GM23338 (cell line): ENCODE results near the gene PLEKHG4B. TPM values are rescaled to one million over a fixed set of nuclear protein-coding genes. Genes with fewer than 3 reads are reported as not detected.

Source experiments
- ATAC-seq: fragments of 200-7000 bp; cut with Tn5 transposase; 3 replicates; pipeline ENCODE4 v1.9.1; 2020
- DNase-seq: peaks from one replicate; pipeline ENCODE4 v3.0.0-alpha.2; 2015; ENCODE audit warnings: low spot score
- H2AFZ ChIP-seq: fragments of 200-600 bp; sonication (generic); 2 replicates; pipeline ENCODE4 v1.8.0; 2016; ENCODE audit warnings: antibody characterized with exemption, mild to moderate bottlenecking, moderate library complexity
- H3F3A ChIP-seq: fragments of 200-600 bp; sonication (generic); replicated peaks from 2 replicates; pipeline ENCODE4 v1.8.0; 2017; ENCODE audit warnings: antibody characterized with exemption, mixed run types, low read depth
- H3K27ac ChIP-seq: fragments of 200-600 bp; sonication (generic); 2 replicates; pipeline ENCODE4 v1.6.1; 2016; ENCODE audit warnings: low read depth
- H3K27me3 ChIP-seq: fragments of 200-600 bp; sonication (generic); 2 replicates; pipeline ENCODE4 v1.8.0; 2016; ENCODE audit warnings: mild to moderate bottlenecking, mixed run types, moderate library complexity; ENCODE audit not compliant: insufficient read depth
- H3K36me3 ChIP-seq: fragments of 200-600 bp; sonication (generic); 2 replicates; pipeline ENCODE4 v1.8.0; 2016; ENCODE audit warnings: mild to moderate bottlenecking; ENCODE audit not compliant: insufficient read depth
- H3K4me1 ChIP-seq: fragments of 200-600 bp; sonication (generic); 2 replicates; pipeline ENCODE4 v1.8.0; 2016; ENCODE audit warnings: mild to moderate bottlenecking, moderate library complexity; ENCODE audit not compliant: insufficient read depth
- H3K4me2 ChIP-seq: fragments of 200-600 bp; sonication (generic); 2 replicates; pipeline ENCODE4 v1.7.1; 2017; ENCODE audit warnings: mixed run types
- H3K4me3 ChIP-seq: fragments of 200-600 bp; sonication (generic); 2 replicates; pipeline ENCODE4 v1.6.1; 2016; ENCODE audit warnings: mixed run types
- H3K79me2 ChIP-seq: fragments of 200-600 bp; sonication (generic); replicated peaks from 2 replicates; pipeline ENCODE4 v1.8.0; 2017; ENCODE audit warnings: mild to moderate bottlenecking; ENCODE audit not compliant: insufficient read depth
- H3K9me2 ChIP-seq: fragments of 200-600 bp; sonication (generic); 2 replicates; pipeline ENCODE4 v1.8.0; 2017; ENCODE audit not compliant: insufficient read depth
- H4K20me1 ChIP-seq: fragments of 200-600 bp; sonication (generic); replicated peaks from 2 replicates; pipeline ENCODE4 v1.8.0; 2017; ENCODE audit warnings: mild to moderate bottlenecking; ENCODE audit not compliant: insufficient read depth
- H3K27ac Mint-ChIP-seq: 2 replicates; pipeline ENCODE4 v1.8.0; 2020; ENCODE audit warnings: inconsistent platforms, mild to moderate bottlenecking, moderate library complexity, mixed read lengths
- H3K27me3 Mint-ChIP-seq: 3 replicates; pipeline ENCODE4 v1.8.0; 2022; ENCODE audit warnings: low read depth, mild to moderate bottlenecking, moderate library complexity, mixed read lengths, inconsistent platforms; ENCODE audit not compliant: insufficient read depth, poor library complexity
- H3K36me3 Mint-ChIP-seq: 3 replicates; pipeline ENCODE4 v1.8.0; 2021; ENCODE audit warnings: low read depth, mild to moderate bottlenecking, inconsistent platforms, moderate library complexity, mixed read lengths
- H3K4me1 Mint-ChIP-seq: 3 replicates; pipeline ENCODE4 v1.8.0; 2020; ENCODE audit warnings: mild to moderate bottlenecking, inconsistent platforms, mixed read lengths
- H3K4me3 Mint-ChIP-seq: 3 replicates; pipeline ENCODE4 v1.8.0; 2021; ENCODE audit warnings: moderate library complexity, mild to moderate bottlenecking, inconsistent platforms, mixed read lengths
- H3K9me3 Mint-ChIP-seq: 3 replicates; pipeline ENCODE4 v1.8.0; 2020; ENCODE audit warnings: moderate library complexity, mild to moderate bottlenecking, inconsistent platforms, mixed read lengths
- CREB1 ChIP-seq: fragments of 250-450 bp; sonication (Bioruptor Pico); IDR thresholded peaks from 2 replicates; pipeline ENCODE4 v1.5.0; 2020; ENCODE audit warnings: low read depth, mild to moderate bottlenecking, moderate library complexity
- CTCF ChIP-seq, 2 experiments: fragments of 200-600 bp in 1 of 2; sonication (generic) in 1 of 2; conservative IDR thresholded peaks; 2 replicates each; pipeline versions ENCODE4 v1.5.1 to v1.6.1; 2016 to 2017; ENCODE audit warnings: antibody characterized with exemption in 2 of 2, low read depth in 2 of 2, mild to moderate bottlenecking in 2 of 2, moderate library complexity in 1 of 2
- EZH2 ChIP-seq: fragments of 200-600 bp; sonication (generic); IDR thresholded peaks from one replicate; pipeline ENCODE4 v1.8.0; 2017; ENCODE audit warnings: antibody characterized with exemption, mild to moderate bottlenecking, low read depth; ENCODE audit not compliant: unreplicated experiment
- EZH2phosphoT487 ChIP-seq: fragments of 200-600 bp; sonication (generic); IDR thresholded peaks from one replicate; pipeline ENCODE4 v1.8.1; 2018; ENCODE audit warnings: antibody characterized with exemption; ENCODE audit not compliant: unreplicated experiment
- JUNB ChIP-seq: IDR thresholded peaks from one replicate; pipeline ENCODE4 v1.6.1; 2016; ENCODE audit warnings: antibody characterized with exemption; ENCODE audit not compliant: unreplicated experiment
- NANOG ChIP-seq: IDR thresholded peaks from 2 replicates; pipeline ENCODE4 v1.6.1; 2016; ENCODE audit warnings: antibody characterized with exemption, borderline replicate concordance
- POLR2AphosphoS5 ChIP-seq: IDR thresholded peaks from 2 replicates; pipeline ENCODE4 v1.6.1; 2016; ENCODE audit warnings: antibody characterized with exemption, low read depth
- REST ChIP-seq: IDR thresholded peaks from one replicate; pipeline ENCODE4 v1.6.1; 2018; ENCODE audit warnings: antibody characterized with exemption; ENCODE audit not compliant: unreplicated experiment
- STAT1 ChIP-seq: IDR thresholded peaks from one replicate; pipeline ENCODE4 v1.6.1; 2016; ENCODE audit warnings: antibody characterized with exemption; ENCODE audit not compliant: unreplicated experiment
- ZNF114 ChIP-seq: fragments of 250-450 bp; sonication (Bioruptor Pico); IDR thresholded peaks from 2 replicates; pipeline ENCODE4 v1.5.0; 2020; ENCODE audit warnings: mild to moderate bottlenecking, moderate library complexity
- ZNF331 ChIP-seq: fragments of 250-450 bp; sonication (Bioruptor Pico); IDR thresholded peaks from 2 replicates; pipeline ENCODE4 v1.5.0; 2020; ENCODE audit warnings: low read depth, mild to moderate bottlenecking, moderate library complexity
- polyA plus RNA-seq: library from polyadenylated mRNA; unstranded; fragments of >200 nt; fragmentation: Nextera tagmentation; extraction: Ambion mirVana; gene quantifications from 2 replicates; pipeline ENCODE4 v1.2.1, GENCODE V29; 2016
- total RNA-seq: library from RNA; depleted of rRNA; stranded (reverse); fragments of >200 nt; shearing (Covaris generic); gene quantifications from 2 replicates; pipeline ENCODE4 v1.2.3, GENCODE V29; 2014
- TF ChIP-seq, protein P1 (sequence below): IDR thresholded peaks from 2 replicates; pipeline ENCODE4 v1.6.1; 2016; ENCODE audit warnings: antibody characterized with exemption
- TF ChIP-seq, protein P2 (sequence below): fragments of 250-450 bp; sonication (Bioruptor Pico); IDR thresholded peaks from 2 replicates; pipeline ENCODE4 v1.5.0; 2020; ENCODE audit warnings: mild to moderate bottlenecking, moderate library complexity

Gene PLEKHG4B
- total and polyA plus RNA-seq, 2 experiments from 2014 or later, result 33.5 to 54.8 TPM

GRCh38 chr5:129148-129547, 37.2 kb downstream of the PLEKHG4B start:
- TF ChIP-seq STAT1 (no peak), ZNF114 (no peak), EZH2phosphoT487 (no peak), CREB1 (CRISPR knock-in tag) (no peak), ZNF331 (CRISPR knock-in tag) (no peak), POLR2AphosphoS5 (no peak), NANOG (no peak), EZH2 (no peak), JUNB (no peak), CTCF (conservative IDR thresholded peaks at IDR 0.05; ENCODE audit: low read depth in 2 of 2) (no peak), REST (no peak)
- TF ChIP-seq, protein P1, sequence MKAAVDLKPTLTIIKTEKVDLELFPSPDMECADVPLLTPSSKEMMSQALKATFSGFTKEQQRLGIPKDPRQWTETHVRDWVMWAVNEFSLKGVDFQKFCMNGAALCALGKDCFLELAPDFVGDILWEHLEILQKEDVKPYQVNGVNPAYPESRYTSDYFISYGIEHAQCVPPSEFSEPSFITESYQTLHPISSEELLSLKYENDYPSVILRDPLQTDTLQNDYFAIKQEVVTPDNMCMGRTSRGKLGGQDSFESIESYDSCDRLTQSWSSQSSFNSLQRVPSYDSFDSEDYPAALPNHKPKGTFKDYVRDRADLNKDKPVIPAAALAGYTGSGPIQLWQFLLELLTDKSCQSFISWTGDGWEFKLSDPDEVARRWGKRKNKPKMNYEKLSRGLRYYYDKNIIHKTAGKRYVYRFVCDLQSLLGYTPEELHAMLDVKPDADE, result no peak
- TF ChIP-seq, protein P2, sequence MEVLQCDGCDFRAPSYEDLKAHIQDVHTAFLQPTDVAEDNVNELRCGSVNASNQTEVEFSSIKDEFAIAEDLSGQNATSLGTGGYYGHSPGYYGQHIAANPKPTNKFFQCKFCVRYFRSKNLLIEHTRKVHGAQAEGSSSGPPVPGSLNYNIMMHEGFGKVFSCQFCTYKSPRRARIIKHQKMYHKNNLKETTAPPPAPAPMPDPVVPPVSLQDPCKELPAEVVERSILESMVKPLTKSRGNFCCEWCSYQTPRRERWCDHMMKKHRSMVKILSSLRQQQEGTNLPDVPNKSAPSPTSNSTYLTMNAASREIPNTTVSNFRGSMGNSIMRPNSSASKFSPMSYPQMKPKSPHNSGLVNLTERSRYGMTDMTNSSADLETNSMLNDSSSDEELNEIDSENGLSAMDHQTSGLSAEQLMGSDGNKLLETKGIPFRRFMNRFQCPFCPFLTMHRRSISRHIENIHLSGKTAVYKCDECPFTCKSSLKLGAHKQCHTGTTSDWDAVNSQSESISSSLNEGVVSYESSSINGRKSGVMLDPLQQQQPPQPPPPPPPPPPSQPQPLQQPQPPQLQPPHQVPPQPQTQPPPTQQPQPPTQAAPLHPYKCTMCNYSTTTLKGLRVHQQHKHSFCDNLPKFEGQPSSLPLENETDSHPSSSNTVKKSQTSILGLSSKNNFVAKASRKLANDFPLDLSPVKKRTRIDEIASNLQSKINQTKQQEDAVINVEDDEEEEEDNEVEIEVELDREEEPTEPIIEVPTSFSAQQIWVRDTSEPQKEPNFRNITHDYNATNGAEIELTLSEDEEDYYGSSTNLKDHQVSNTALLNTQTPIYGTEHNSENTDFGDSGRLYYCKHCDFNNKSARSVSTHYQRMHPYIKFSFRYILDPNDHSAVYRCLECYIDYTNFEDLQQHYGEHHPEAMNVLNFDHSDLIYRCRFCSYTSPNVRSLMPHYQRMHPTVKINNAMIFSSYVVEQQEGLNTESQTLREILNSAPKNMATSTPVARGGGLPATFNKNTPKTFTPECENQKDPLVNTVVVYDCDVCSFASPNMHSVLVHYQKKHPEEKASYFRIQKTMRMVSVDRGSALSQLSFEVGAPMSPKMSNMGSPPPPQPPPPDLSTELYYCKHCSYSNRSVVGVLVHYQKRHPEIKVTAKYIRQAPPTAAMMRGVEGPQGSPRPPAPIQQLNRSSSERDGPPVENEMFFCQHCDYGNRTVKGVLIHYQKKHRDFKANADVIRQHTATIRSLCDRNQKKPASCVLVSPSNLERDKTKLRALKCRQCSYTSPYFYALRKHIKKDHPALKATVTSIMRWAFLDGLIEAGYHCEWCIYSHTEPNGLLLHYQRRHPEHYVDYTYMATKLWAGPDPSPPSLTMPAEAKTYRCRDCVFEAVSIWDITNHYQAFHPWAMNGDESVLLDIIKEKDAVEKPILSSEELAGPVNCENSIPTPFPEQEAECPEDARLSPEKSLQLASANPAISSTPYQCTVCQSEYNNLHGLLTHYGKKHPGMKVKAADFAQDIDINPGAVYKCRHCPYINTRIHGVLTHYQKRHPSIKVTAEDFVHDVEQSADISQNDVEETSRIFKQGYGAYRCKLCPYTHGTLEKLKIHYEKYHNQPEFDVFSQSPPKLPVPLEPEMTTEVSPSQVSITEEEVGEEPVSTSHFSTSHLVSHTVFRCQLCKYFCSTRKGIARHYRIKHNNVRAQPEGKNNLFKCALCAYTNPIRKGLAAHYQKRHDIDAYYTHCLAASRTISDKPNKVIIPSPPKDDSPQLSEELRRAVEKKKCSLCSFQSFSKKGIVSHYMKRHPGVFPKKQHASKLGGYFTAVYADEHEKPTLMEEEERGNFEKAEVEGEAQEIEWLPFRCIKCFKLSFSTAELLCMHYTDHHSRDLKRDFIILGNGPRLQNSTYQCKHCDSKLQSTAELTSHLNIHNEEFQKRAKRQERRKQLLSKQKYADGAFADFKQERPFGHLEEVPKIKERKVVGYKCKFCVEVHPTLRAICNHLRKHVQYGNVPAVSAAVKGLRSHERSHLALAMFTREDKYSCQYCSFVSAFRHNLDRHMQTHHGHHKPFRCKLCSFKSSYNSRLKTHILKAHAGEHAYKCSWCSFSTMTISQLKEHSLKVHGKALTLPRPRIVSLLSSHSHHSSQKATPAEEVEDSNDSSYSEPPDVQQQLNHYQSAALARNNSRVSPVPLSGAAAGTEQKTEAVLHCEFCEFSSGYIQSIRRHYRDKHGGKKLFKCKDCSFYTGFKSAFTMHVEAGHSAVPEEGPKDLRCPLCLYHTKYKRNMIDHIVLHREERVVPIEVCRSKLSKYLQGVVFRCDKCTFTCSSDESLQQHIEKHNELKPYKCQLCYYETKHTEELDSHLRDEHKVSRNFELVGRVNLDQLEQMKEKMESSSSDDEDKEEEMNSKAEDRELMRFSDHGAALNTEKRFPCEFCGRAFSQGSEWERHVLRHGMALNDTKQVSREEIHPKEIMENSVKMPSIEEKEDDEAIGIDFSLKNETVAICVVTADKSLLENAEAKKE (CRISPR knock-in tag), result no peak
- no peaks in the 10 kb centered on the region; the same call in 1 of the 2 replicates for H3K36me3 ChIP-seq
- H3K27me3 Mint-ChIP-seq, result peaks cover 9% of the 10 kb centered on the region
- no peaks in the 10 kb centered on the region for H3F3A ChIP-seq
- H3K36me3 Mint-ChIP-seq, result peaks cover 76% of the 10 kb centered on the region
- no peak overlapping the region for H3K4me3 ChIP-seq
- no peak overlapping the region for H3K4me3 Mint-ChIP-seq
- peaks cover 20% of the 10 kb centered on the region for H3K9me3 Mint-ChIP-seq
- H3K79me2 ChIP-seq, result peaks cover 73% of the 10 kb centered on the region
- H2AFZ ChIP-seq, result no peak overlapping the region
- no peaks in the 10 kb centered on the region for H4K20me1 ChIP-seq
- no peak overlapping the region for H3K27ac Mint-ChIP-seq
- H3K4me2 ChIP-seq, result peak overlapping the region; percentile 47
- peaks cover 72% of the 10 kb centered on the region for H3K4me1 Mint-ChIP-seq
- H3K4me1 ChIP-seq, result peaks cover 62% of the 10 kb centered on the region
- H3K27me3 ChIP-seq, result no peaks in the 10 kb centered on the region
- DNase-seq (no peak), ATAC-seq (no peak)
- peak overlapping the region; percentile 78 for H3K27ac ChIP-seq
- H3K9me2 ChIP-seq, result no peaks in the 10 kb centered on the region; the same call in 1 of the 2 replicates
